Brain pericyte (primary cell): ENCODE measurements around the gene SLC30A2.

Experiments
- DNase-seq: peaks from one replicate; pipeline ENCODE4 v3.0.0-alpha.2; 2012; ENCODE audit warnings: low read depth, low spot score

The SLC30A2 gene

GRCh38 chr1:25997828-25998761, 47.8 kb downstream of the SLC30A2 start, which contains the start of gene PAFAH2:
TSS of gene PAFAH2 (minus strand) at chr1:25998063. CDS start at chr1:25990816, 7,247 bp downstream.
- DNase-seq, result peak; percentile 99

GRCh38 chr1:25996966-25997827, 48.7 kb downstream of the SLC30A2 start:
- no peak for DNase-seq

- DNase-seq, result no peak
Measured at GRCh38 chr1:25994402-25995150, 51.3 kb downstream of the SLC30A2 start.

- DNase-seq, result no peak
Measured at GRCh38 chr1:25993197-25993951, 52.5 kb downstream of the SLC30A2 start.

GRCh38 chr1:25992689-25993171, 53.2 kb downstream of the SLC30A2 start:
- DNase-seq, result no peak

GRCh38 chr1:25991937-25992688, 53.8 kb downstream of the SLC30A2 start:
- no peak for DNase-seq

- no peak for DNase-seq
Measured at GRCh38 chr1:25990702-25991395, 55.1 kb downstream of the SLC30A2 start.

GRCh38 chr1:25990251-25990650, 55.7 kb downstream of the SLC30A2 start:
- no peak for DNase-seq

GRCh38 chr1:25989440-25990234, 56.3 kb downstream of the SLC30A2 start:
- DNase-seq, result no peak

- DNase-seq, result no peak
Measured at GRCh38 chr1:25987951-25988350, 58.0 kb downstream of the SLC30A2 start.
